PFSK-1 (cell line): ENCODE results near the gene AAR2.

ENCODE experiments used
- POLR2AphosphoS5 ChIP-seq: IDR thresholded peaks from 2 replicates; pipeline ENCODE4 v1.6.1; 2012; ENCODE audit warnings: low read depth, mild to moderate bottlenecking, control low read depth, low read length, moderate library complexity
- REST ChIP-seq, 2 experiments: IDR thresholded peaks; 2 replicates each; pipeline versions ENCODE4 v1.6.1 to v1.8.0; 2011 to 2012; ENCODE audit warnings: low read depth in 2 of 2, low read length in 2 of 2, control low read depth in 1 of 2, inconsistent platforms in 1 of 2, mild to moderate bottlenecking in 1 of 2, moderate library complexity in 1 of 2; ENCODE audit not compliant: insufficient read depth in 1 of 2
- SIN3A ChIP-seq: IDR thresholded peaks from 2 replicates; pipeline ENCODE4 v1.6.1; 2012; ENCODE audit warnings: mild to moderate bottlenecking, low read length, moderate library complexity, borderline replicate concordance; ENCODE audit not compliant: insufficient read depth

DNA sequence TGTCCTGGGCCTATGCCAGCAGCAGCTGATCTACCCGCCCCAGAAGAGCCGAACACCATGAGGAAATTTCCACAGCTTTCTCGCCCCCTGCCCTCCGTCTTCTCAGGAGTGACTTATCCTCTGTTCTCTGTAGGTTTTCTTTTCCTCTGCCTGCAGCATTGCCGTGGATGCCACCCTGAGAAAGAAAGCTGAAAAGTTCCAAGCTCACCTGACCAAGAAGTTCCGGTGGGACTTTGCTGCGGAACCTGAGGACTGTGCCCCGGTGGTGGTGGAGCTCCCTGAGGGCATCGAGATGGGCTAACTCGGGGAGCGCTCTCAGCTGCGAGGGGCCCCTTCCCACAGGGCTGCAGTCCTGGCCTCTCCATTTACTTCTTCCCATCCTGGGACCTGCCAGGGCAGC is 19.2 kb downstream of the AAR2 start:
- no peak for TF ChIP-seq POLR2AphosphoS5
- TF ChIP-seq REST (IDR thresholded peaks at IDR 0.05; ENCODE audit: insufficient read depth in 1 of 2, low read depth in 2 of 2, low read length in 2 of 2) = no peak
- no peak for TF ChIP-seq SIN3A
